BJ (cell line): Measurements from ENCODE around the gene WDR93. TPM values are rescaled to one million over a fixed set of nuclear protein-coding genes. Genes with fewer than 3 reads are reported as not detected.

Experiments used
- CTCF ChIA-PET: fragments of 350-600 bp; formaldehyde crosslinking; extraction: SDS; loops from one replicate; lab custom pipeline; 2021; ENCODE audit warnings: antibody characterized with exemption, inconsistent platforms; lab: Yijun Ruan, JAX
- POLR2A ChIA-PET: fragments of 300-600 bp; sonication (Branson Sonifier 250); formaldehyde crosslinking; extraction: SDS; loops from one replicate; lab custom pipeline; 2021; ENCODE audit warnings: antibody characterized with exemption; lab: Charles Lee
- DNase-seq: peaks from one replicate; pipeline ENCODE4 v3.0.0-alpha.2; 2011; ENCODE audit warnings: low read depth
- H3K27me3 ChIP-seq: 2 replicates; pipeline ENCODE4 v1.6.0; 2011; ENCODE audit warnings: low read length; ENCODE audit not compliant: control insufficient read depth, insufficient read depth
- H3K36me3 ChIP-seq: 2 replicates; pipeline ENCODE4 v1.5.1; 2011; ENCODE audit warnings: low read length; ENCODE audit not compliant: control insufficient read depth, insufficient read depth
- H3K4me3 ChIP-seq: 2 replicates; pipeline ENCODE4 v1.5.1; 2011; ENCODE audit warnings: low read depth, mild to moderate bottlenecking, control low read depth, low read length
- polyA plus RNA-seq: library from polyadenylated mRNA; depleted of rRNA; stranded (reverse); fragments of >200 nt; gene quantifications from 2 replicates; pipeline ENCODE4 v1.2.3, GENCODE V29; 2011
- TF ChIP-seq, protein P1 (sequence below): IDR thresholded peaks from 2 replicates; pipeline ENCODE4 v1.5.1; 2011; ENCODE audit warnings: low read depth, mild to moderate bottlenecking, control low read depth, inconsistent platforms, low read length, moderate library complexity; ENCODE audit not compliant: insufficient read depth

Gene WDR93
- polyA plus RNA-seq, 1 experiment = 0.15 TPM

DNA sequence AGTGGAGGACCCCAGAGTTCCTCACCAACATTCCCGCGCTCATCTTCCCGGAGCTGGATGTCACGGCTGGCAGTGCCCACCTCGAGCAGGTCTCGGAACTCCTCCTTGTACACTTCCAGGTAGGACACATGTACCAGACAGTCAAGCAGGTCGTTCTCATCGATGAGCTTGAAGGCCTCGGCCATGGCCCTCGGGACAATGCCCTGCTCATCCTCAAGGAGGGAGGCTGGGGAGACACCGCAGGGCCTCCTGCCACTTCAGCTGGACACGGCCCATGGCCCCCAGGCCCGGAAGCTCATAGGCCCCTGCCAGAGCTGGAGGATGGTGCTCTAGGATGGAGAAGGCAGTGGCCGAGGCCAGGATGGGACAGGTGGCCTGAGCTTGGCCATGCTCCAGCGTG lies 40.9 kb upstream of the WDR93 start:
- ChIA-PET CTCF (interaction anchor here (0.7 to 1.3 kb wide), 3 partner anchors 13 to 24 kb away, joined by 3 read pairs; no protein-coding TSS in a partner anchor), POLR2A (no interaction called here)
- Histone ChIP-seq H3K4me3 (no peak overlapping the region), H3K27me3 (no peaks in the 10 kb centered on the region), H3K36me3 (peaks cover 17% of the 10 kb centered on the region)
- TF ChIP-seq, protein P1, sequence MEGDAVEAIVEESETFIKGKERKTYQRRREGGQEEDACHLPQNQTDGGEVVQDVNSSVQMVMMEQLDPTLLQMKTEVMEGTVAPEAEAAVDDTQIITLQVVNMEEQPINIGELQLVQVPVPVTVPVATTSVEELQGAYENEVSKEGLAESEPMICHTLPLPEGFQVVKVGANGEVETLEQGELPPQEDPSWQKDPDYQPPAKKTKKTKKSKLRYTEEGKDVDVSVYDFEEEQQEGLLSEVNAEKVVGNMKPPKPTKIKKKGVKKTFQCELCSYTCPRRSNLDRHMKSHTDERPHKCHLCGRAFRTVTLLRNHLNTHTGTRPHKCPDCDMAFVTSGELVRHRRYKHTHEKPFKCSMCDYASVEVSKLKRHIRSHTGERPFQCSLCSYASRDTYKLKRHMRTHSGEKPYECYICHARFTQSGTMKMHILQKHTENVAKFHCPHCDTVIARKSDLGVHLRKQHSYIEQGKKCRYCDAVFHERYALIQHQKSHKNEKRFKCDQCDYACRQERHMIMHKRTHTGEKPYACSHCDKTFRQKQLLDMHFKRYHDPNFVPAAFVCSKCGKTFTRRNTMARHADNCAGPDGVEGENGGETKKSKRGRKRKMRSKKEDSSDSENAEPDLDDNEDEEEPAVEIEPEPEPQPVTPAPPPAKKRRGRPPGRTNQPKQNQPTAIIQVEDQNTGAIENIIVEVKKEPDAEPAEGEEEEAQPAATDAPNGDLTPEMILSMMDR = no peak
- no peak for DNase-seq

DNA sequence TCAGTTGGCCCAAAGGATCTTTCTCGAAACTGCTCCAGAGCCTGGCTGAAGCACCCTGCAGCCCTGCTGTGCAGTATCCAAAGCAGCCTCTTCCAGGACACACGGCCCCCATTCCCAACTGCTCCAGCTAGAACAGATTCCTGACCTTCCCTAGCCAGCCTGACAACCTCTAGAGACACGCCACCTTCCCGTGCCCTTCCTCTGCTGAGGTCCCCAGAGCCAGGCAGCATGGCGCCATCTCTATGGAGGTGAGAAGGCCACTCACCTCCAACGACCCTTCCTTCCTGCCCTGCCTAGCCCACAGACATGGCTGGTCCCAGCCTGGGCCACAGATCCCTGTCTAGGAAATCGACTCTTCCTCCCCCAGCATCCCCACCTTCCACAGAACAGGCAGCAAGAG lies 38.5 kb upstream of the WDR93 start:
- no peaks in the 10 kb centered on the region for H3K27me3 ChIP-seq
- no peak overlapping the region for H3K4me3 ChIP-seq
- ChIA-PET POLR2A (no interaction called here), CTCF (interaction anchor here (0.6 kb wide), 1 partner anchor 209 kb away, joined by 3 read pairs; no protein-coding TSS in a partner anchor)
- TF ChIP-seq, protein P1 = no peak
- no peak for DNase-seq
- H3K36me3 ChIP-seq = peaks cover 7% of the 10 kb centered on the region

DNA sequence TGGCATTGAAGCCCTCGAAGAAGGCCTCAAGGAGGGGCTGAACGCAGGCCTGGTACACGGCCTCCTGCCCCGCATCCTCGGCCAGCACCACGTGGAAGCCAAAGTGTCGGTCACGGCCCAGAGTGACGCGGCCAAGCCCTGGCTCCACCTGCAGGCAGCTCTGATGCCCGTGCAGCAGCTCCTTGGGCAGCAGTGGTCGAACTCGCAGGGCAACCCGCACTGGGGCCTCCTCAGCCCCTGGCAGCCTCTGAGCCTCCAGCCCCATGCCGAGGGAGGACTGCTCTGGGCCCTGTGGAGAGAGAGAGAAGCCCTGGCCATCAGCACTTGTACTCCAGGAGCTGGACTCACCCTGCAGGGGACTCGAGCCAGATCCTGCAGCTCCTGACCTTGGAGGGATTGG lies 37.9 kb upstream of the WDR93 start:
- no peak for DNase-seq
- Histone ChIP-seq H3K36me3 (peaks cover 7% of the 10 kb centered on the region), H3K4me3 (no peak overlapping the region), H3K27me3 (no peaks in the 10 kb centered on the region)
- ChIA-PET CTCF (no interaction called here), POLR2A (no interaction called here)
- TF ChIP-seq, protein P1 = no peak

DNA sequence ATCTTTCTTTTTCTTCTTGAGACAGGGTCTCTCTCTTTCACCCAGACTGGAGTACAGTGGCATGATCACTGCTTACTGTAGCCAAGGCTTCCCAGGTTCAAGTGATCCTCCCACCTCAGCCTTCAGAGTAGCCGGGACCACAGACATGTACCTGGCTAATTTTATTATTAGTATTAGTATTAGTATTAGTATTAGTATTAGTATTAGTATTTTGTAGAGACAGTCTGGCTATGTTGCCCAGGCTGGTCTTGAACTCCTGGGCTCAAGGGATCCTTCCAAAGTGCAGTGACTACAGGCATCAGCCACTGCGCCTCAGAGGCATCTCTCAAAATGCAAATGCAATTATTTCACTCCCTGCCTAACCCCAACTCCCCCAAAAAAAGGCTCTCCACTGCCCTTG lies 37.0 kb upstream of the WDR93 start:
- Histone ChIP-seq H3K36me3 (peaks cover 4% of the 10 kb centered on the region), H3K4me3 (no peak overlapping the region), H3K27me3 (no peaks in the 10 kb centered on the region)
- ChIA-PET POLR2A (no interaction called here), CTCF (no interaction called here)
- TF ChIP-seq, protein P1 = no peak
- DNase-seq = no peak

DNA sequence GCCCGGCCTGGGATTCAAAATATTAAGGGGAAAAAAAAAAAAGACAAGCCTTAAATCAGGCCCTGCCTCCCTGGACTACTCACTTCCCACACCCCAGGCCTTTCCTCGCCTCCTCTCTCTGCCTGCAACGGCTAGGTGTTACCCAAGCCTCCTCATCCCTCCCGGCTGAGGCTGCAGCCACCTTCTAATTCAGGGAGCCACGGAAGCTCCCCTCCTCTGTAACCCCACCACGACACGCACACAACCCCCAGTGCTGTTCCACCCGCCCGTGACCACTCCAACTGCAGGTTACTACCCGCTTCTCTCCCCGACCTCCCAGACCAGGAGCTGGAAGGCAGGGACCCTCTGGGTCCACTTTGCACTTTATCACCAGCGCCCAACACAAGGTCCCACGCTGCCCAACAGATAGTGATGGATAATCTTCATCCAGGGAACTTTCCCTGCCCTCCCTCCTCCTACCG lies 36.3 kb upstream of the WDR93 start:
- CTCF ChIA-PET = interaction anchor here (0.8 to 1.2 kb wide), 3 partner anchors 12 to 138 kb away, joined by 3 to 4 read pairs (median 3); partner anchors contain the start of gene MESP1
- DNase-seq = no peak
- TF ChIP-seq, protein P1 = no peak
- H3K36me3 ChIP-seq = peaks cover 4% of the 10 kb centered on the region
- H3K27me3 ChIP-seq = no peaks in the 10 kb centered on the region
- POLR2A ChIA-PET = no interaction called here
- H3K4me3 ChIP-seq = peak overlapping the region; percentile 61
